GM18498 (cell line): Measurements from ENCODE around the gene COL2A1.

Experiments used
- ATAC-seq: cut with Tn5 transposase; IDR thresholded peaks from one replicate; pipeline ENCODE4 v1.9.1; 2021; ENCODE audit warnings: mild to moderate bottlenecking, moderate library complexity; ENCODE audit not compliant: unreplicated experiment

Gene COL2A1

GRCh38 chr12:47991106-47992061 is 12.9 kb downstream of the COL2A1 start:
- no peak for ATAC-seq

GRCh38 chr12:47990351-47991105 is 13.7 kb downstream of the COL2A1 start:
- peak; percentile 95 for ATAC-seq

GRCh38 chr12:47989666-47990065 is 14.6 kb downstream of the COL2A1 start:
- no peak for ATAC-seq

- no peak for ATAC-seq
Measured at GRCh38 chr12:47989023-47989417, 15.3 kb downstream of the COL2A1 start.

GRCh38 chr12:47988073-47989022 is 15.9 kb downstream of the COL2A1 start:
- ATAC-seq, result no peak

- no peak for ATAC-seq
Measured at GRCh38 chr12:47987411-47988072, 16.7 kb downstream of the COL2A1 start.

- ATAC-seq, result no peak
Measured at GRCh38 chr12:47986832-47987231, 17.4 kb downstream of the COL2A1 start.

- no peak for ATAC-seq
Measured at GRCh38 chr12:47986291-47986660, 18.0 kb downstream of the COL2A1 start.

- no peak for ATAC-seq
Measured at GRCh38 chr12:47985596-47986290, 18.5 kb downstream of the COL2A1 start.

GRCh38 chr12:47984331-47984801 is 19.9 kb downstream of the COL2A1 start:
- no peak for ATAC-seq

- ATAC-seq, result no peak
Measured at GRCh38 chr12:47983541-47984115, 20.6 kb downstream of the COL2A1 start.

- no peak for ATAC-seq
Measured at GRCh38 chr12:47982770-47983169, 21.5 kb downstream of the COL2A1 start.

GRCh38 chr12:47982311-47982710 is 22.0 kb downstream of the COL2A1 start:
- no peak for ATAC-seq

GRCh38 chr12:47981496-47982260 is 22.6 kb downstream of the COL2A1 start:
- ATAC-seq, result no peak

- no peak for ATAC-seq
Measured at GRCh38 chr12:47980779-47981495, 23.3 kb downstream of the COL2A1 start.

- ATAC-seq, result no peak
Measured at GRCh38 chr12:47980197-47980596, 24.1 kb downstream of the COL2A1 start.

GRCh38 chr12:47979686-47980085 is 24.6 kb downstream of the COL2A1 start:
- no peak for ATAC-seq

GRCh38 chr12:47979166-47979565 is 25.1 kb downstream of the COL2A1 start:
- ATAC-seq, result no peak
